Measurements from ENCODE around the gene RNF144A. TPM values are rescaled to one million over a fixed set of nuclear protein-coding genes. Genes with fewer than 3 reads are reported as not detected.

The RNF144A gene
- total RNA-seq, 1 experiment from 2014 or later, result 9.5 TPM

GRCh38 chr2:6957910-6958615, 40.9 kb downstream of the RNF144A start:
- CTCF ChIA-PET, result no interaction called here
- Histone ChIP-seq H3K27ac (ENCODE audit: low read length) (no peak overlapping the region), H3K36me3 (ENCODE audit: low read depth, low read length) (no peaks in the 10 kb centered on the region), H2AFZ (ENCODE audit: low read length) (no peak overlapping the region), H3K4me1 (ENCODE audit: insufficient read depth, low read length) (no peaks in the 10 kb centered on the region), H3K4me2 (ENCODE audit: low read length) (no peak overlapping the region), H3K4me3 (ENCODE audit: low read length) (no peak overlapping the region), H3K27me3 (ENCODE audit: low read length) (no peaks in the 10 kb centered on the region), H3K9me3 (ENCODE audit: low read length) (no peaks in the 10 kb centered on the region), H3F3A (ENCODE audit: low read length, unreplicated experiment) (no peaks in the 10 kb centered on the region), H3K9ac (ENCODE audit: low read length) (no peak overlapping the region), H3K79me2 (ENCODE audit: low read length) (no peaks in the 10 kb centered on the region), H3K9me2 (replicated peaks; ENCODE audit: low read length) (no peaks in the 10 kb centered on the region), H4K20me1 (ENCODE audit: low read length) (no peaks in the 10 kb centered on the region)
- TF ChIP-seq EZH2phosphoT487 (IDR thresholded peaks at IDR 0.05; ENCODE audit: borderline replicate concordance, low read length) (no peak), CTCF (conservative IDR thresholded peaks at IDR 0.05; ENCODE audit: low read depth, low read length) (no peak), EZH2 (IDR thresholded peaks at IDR 0.05; ENCODE audit: low read length, unreplicated experiment) (no peak)
- DNase-seq (no peak), ATAC-seq (no peak)
- POLR2A ChIA-PET (ENCODE audit: unreplicated experiment), result no interaction called here
- intact Hi-C loops (cut with micrococcal nuclease), result no loop called here
- no TSS peak for BruUV-seq (replicated peaks)

GRCh38 chr2:6958616-6959235, 41.5 kb downstream of the RNF144A start:
- Histone ChIP-seq H3K4me2 (ENCODE audit: low read length) (no peak overlapping the region), H3K9me3 (ENCODE audit: low read length) (no peaks in the 10 kb centered on the region), H3K27ac (ENCODE audit: low read length) (no peak overlapping the region), H3K9me2 (replicated peaks; ENCODE audit: low read length) (no peaks in the 10 kb centered on the region), H3F3A (ENCODE audit: low read length, unreplicated experiment) (no peaks in the 10 kb centered on the region), H3K79me2 (ENCODE audit: low read length) (no peaks in the 10 kb centered on the region), H4K20me1 (ENCODE audit: low read length) (no peaks in the 10 kb centered on the region), H3K27me3 (ENCODE audit: low read length) (no peaks in the 10 kb centered on the region), H3K4me3 (ENCODE audit: low read length) (no peak overlapping the region), H3K36me3 (ENCODE audit: low read depth, low read length) (no peaks in the 10 kb centered on the region), H2AFZ (ENCODE audit: low read length) (no peak overlapping the region), H3K9ac (ENCODE audit: low read length) (no peak overlapping the region), H3K4me1 (ENCODE audit: insufficient read depth, low read length) (no peaks in the 10 kb centered on the region)
- DNase-seq (peak; percentile 17), ATAC-seq (peak; percentile 56; the same call in 1 of the 2 replicates)
- ChIA-PET POLR2A (ENCODE audit: unreplicated experiment) (no interaction called here), CTCF (no interaction called here)
- no peak for TF ChIP-seq CTCF (conservative IDR thresholded peaks at IDR 0.05; ENCODE audit: low read depth, low read length)
- intact Hi-C loops (cut with micrococcal nuclease), result no loop called here
- BruUV-seq (replicated peaks), result no TSS peak

GRCh38 chr2:6959751-6960150, 42.5 kb downstream of the RNF144A start:
- ChIA-PET POLR2A (ENCODE audit: unreplicated experiment) (no interaction called here), CTCF (no interaction called here)
- intact Hi-C loops (cut with micrococcal nuclease), result no loop called here
- DNase-seq (no peak), ATAC-seq (no peak)
- Histone ChIP-seq H3K9me2 (replicated peaks; ENCODE audit: low read length) (no peaks in the 10 kb centered on the region), H3K9ac (ENCODE audit: low read length) (no peak overlapping the region), H2AFZ (ENCODE audit: low read length) (no peak overlapping the region), H3K4me2 (ENCODE audit: low read length) (no peak overlapping the region), H3K4me1 (ENCODE audit: insufficient read depth, low read length) (no peaks in the 10 kb centered on the region), H3K27me3 (ENCODE audit: low read length) (no peaks in the 10 kb centered on the region), H3K36me3 (ENCODE audit: low read depth, low read length) (no peaks in the 10 kb centered on the region), H3K4me3 (ENCODE audit: low read length) (no peak overlapping the region), H3F3A (ENCODE audit: low read length, unreplicated experiment) (no peaks in the 10 kb centered on the region), H3K9me3 (ENCODE audit: low read length) (no peaks in the 10 kb centered on the region), H3K27ac (ENCODE audit: low read length) (no peak overlapping the region), H4K20me1 (ENCODE audit: low read length) (no peaks in the 10 kb centered on the region), H3K79me2 (ENCODE audit: low read length) (no peaks in the 10 kb centered on the region)
- TF ChIP-seq EZH2phosphoT487 (IDR thresholded peaks at IDR 0.05; ENCODE audit: borderline replicate concordance, low read length) (no peak), EZH2 (IDR thresholded peaks at IDR 0.05; ENCODE audit: low read length, unreplicated experiment) (no peak), CTCF (conservative IDR thresholded peaks at IDR 0.05; ENCODE audit: low read depth, low read length) (no peak)
- no TSS peak for BruUV-seq (replicated peaks)
